ENCODE data around the gene PDGFD.

- TF ChIP-seq CTCF (conservative IDR thresholded peaks at IDR 0.05 in 1 of 2, IDR thresholded peaks at IDR 0.05 in 1 of 2; ENCODE audit: extremely low read depth in 1 of 2, insufficient read depth in 1 of 2, low read depth in 1 of 2, low read length in 2 of 2) (no peak), EZH2 (IDR thresholded peaks at IDR 0.05; ENCODE audit: borderline replicate concordance, low read length) (no peak)
Observed at GRCh38 chr11:104146943-104147342, 17.0 kb downstream of the PDGFD start.
